Measurements from ENCODE around the gene UBR7.

UBR7 gene

DNA sequence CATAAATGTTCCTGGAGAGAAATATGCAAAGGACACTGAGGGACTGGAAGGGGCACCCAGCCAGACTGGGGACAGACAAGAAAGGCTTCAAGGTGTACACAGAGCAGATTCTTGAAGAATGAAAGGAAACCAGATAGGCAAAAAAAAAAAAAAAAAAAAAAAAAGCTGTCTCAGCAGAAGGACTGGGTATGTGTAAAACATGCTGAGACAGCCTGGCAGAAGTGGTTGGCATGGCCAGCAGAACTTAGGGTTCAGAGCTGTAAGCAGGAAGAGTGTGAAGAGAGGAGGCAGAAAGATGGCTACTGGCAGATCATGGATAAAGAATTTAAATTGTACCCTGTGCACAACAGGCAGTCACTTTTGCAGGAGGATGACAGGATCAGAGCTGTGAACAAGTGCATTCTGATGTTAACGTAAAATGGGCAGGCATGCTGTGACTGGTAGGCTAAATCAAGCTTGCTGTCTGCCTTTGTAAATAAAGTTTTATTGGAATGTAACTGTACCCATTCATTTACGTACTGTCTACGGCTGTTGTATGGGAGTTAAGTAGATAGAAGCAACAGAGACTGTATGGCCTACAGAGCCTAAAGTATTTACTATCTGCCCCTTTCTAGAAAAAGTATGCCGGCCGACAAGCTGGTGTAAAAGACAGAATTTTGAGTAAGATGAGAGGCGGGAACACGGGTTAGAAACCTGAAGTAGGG is 42.2 kb downstream of the UBR7 start:
- no peak for DNase-seq (ENCODE audit: low spot score)

- DNase-seq (ENCODE audit: low spot score) = no peak
These were observed 55.4 kb downstream of the UBR7 start for GRCh38 chr14:93262446-93262845.

DNA sequence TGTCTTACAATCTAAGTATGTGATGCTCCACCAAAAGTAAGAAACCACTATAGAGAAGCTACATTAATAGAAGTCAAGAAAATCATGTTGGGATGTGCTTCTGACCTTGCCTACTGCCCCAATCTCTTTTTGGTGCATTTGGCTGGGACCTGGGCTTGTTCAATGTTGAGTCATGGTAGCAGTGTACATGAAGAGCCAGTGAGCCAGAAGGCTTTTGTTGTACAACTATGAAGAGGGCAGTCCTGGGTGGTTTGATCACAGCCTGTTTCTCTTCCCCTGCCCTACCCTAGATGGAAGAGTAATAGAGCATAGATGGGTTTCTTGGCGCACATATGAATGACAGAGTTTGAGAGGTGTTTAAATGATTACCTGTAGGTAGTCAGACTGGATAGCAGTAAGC is 56.4 kb downstream of the UBR7 start:
- DNase-seq (ENCODE audit: low spot score) = no peak

DNA sequence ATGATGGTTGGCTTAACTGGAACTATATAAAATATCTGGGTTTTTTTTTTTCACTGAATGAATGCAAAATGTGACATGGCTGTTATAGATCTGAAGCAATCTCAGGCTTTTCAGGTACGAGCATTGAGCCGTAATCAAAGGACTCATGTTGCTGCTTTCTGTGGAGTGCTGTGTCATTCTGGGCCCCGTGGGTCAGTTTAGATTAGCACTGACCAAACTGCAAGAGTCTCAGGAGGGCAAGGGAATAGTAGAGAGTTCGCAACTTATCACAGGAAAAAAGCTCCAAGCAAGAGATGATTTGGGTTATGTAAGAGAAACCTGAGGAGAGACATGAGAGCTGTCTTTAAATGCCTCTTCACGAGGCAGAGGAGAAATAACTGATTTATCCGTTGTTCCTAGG is 59.1 kb downstream of the UBR7 start:
- DNase-seq (ENCODE audit: low spot score) = no peak

GRCh38 chr14:93267149-93267711 is 60.2 kb downstream of the UBR7 start:
- no peak for DNase-seq (ENCODE audit: low spot score)

- no peak for DNase-seq (ENCODE audit: low spot score)
These were observed 61.4 kb downstream of the UBR7 start for GRCh38 chr14:93268406-93268805.

GRCh38 chr14:93269341-93270068 is 62.4 kb downstream of the UBR7 start:
- DNase-seq (ENCODE audit: low spot score) = no peak

- DNase-seq (ENCODE audit: low spot score) = no peak
These were observed 64.1 kb downstream of the UBR7 start for GRCh38 chr14:93271111-93271510.

DNA sequence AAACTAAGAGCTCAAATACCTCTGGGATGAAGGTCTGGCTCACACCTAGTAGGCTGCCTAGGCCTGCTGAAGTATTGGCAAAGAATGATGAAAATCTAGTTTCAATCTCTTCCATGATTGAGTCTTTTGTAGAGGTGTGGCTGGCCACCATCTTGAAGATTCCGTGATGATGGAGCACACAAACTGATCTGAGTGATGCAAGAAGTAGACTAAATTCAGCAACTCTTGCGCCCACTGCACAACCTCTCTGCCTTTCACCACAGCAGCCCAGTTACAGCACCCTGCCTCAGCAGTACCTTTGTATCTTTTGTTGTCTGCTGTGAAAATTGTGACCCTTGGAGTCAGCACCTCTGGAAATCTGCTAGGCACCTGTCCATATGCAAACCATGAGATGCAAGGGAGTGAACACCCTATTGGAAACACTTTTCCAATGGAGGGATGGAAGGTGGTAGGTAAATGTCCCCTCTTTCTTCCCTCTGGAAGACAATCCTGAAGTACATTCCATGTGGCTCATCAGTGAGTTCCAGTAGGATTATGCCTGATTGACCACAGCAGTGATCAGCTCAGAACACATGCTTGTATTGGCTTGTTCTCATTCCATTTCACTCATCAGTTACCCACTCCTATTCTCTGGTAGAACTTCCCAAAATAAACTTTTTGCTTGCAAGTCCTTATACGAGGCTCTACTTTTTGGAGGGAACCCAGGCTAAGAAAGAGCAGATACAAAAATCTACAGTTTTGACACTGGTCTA is 67.2 kb downstream of the UBR7 start:
- no peak for DNase-seq (ENCODE audit: low spot score)

DNA sequence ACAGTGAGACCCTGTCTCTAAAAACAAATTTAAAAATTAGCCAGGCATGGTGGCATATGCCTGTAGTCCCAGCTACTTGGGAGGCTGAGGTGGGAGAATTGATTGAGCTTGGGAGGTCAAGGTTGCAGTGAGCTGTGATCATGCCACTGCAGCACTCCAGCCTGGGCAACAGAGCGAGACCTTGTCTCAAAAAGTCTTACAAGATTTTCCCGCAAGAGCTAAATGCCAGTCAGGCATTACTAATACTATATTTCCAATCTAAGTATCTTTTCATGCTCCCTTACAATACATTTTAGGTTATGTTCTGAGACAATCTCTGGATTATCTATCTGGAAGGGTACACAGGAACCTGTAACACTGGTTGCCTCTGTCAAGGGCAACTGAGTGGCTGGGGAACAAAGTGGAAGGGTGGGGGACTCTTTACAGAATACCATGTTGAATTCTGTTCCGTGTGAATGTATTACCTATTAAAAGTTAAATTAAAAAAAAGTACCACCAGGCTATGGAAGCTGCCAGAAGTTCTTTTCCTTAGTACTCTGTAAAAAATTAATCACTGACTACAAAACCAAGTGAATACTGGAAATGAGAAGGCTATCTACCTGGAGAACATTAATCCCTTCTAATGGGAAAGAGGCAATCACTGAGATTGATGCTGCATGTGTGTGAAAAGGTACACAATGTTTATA is 69.1 kb downstream of the UBR7 start:
- no peak for DNase-seq (ENCODE audit: low spot score)
